Measurements from ENCODE around the gene WFDC1.
"Not testable (repeated sequence)": the region's sequence is repeated elsewhere in the genome, so short reads cannot be mapped to it uniquely, and the experiment has no call there.

Gene WFDC1

DNA sequence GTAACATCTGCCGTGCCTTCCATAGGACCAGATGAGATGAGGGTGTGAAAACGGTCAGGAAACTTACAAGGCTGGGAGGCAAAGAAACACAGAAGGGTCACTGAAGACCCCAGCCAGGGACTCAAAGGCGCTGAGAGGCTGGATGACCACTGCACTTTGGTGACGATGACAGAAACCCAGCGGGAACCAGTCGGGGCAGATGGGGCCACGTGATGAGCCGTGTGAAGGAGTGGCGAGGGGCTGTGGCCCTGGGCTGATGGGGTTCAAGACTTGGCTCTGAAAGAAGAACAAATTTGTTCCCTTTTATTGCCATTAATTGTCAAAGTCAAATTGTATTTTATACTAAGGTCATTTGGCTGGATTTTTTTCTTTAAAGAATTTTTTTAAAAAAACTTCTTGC is 45.1 kb downstream of the WFDC1 start:
- ChIA-PET POLR2A (no interaction called here), CTCF (no interaction called here)
- no peak for TF ChIP-seq CTCF (IDR thresholded peaks at IDR 0.05; ENCODE audit: insufficient read depth, low read length, missing control alignments)
- no peak overlapping the region for H3K4me3 ChIP-seq (ENCODE audit: low read depth, low read length)
- DNase-seq (ENCODE audit: low read depth, low spot score): no peak

DNA sequence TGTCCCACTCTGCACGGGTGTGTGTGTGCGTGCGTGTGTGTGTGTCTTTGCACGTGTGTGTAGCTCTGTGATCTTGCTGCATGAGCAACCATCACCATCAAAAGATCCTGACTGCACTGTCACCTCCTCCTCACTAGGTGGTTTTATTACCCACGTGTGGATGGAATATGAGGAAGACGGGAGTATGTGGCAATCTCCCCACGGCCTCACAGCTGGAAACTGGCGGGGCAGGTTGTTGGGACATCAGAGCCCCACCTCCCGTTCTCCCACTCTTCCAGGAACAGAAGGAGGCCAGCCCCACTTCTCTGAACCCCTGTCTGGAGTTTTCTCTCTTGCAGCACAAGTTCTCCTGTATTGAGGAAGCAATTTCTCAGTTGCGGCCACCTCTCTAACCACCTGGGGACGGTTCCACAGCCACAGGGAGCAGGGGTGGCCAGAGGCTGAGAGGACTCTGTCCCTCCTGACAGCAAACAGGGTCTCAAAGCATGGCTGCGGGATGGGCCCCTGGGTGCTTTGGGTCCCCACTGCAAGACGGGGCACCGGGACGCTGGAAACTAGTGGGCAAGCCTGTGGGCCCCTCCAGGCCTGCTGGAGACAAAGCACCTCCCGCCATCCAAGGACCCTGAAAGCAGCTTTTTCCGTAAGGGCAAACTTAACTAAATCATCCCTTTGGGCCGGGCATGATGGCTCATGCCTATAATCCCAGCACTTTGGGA is 45.8 kb downstream of the WFDC1 start:
- no peak overlapping the region for H3K4me3 ChIP-seq (ENCODE audit: low read depth, low read length)
- ChIA-PET POLR2A (no interaction called here), CTCF (no interaction called here)
- DNase-seq (ENCODE audit: low read depth, low spot score): no peak
- no peak for TF ChIP-seq CTCF (IDR thresholded peaks at IDR 0.05; ENCODE audit: insufficient read depth, low read length, missing control alignments)

GRCh38 chr16:84341528-84342295 is 47.0 kb downstream of the WFDC1 start:
- no peak overlapping the region for H3K4me3 ChIP-seq (ENCODE audit: low read depth, low read length)
- no peak for DNase-seq (ENCODE audit: low read depth, low spot score)
- ChIA-PET CTCF (no interaction called here), POLR2A (no interaction called here)
- TF ChIP-seq CTCF (IDR thresholded peaks at IDR 0.05; ENCODE audit: insufficient read depth, low read length, missing control alignments): no peak

- POLR2A ChIA-PET; H3K4me3 ChIP-seq (ENCODE audit: low read depth, low read length); DNase-seq (ENCODE audit: low read depth, low spot score): not testable (repeated sequence)
- CTCF ChIA-PET: interaction anchor here (0.5 kb wide), 1 partner anchor 153 kb away, joined by 3 read pairs; no protein-coding TSS in a partner anchor
Measured at GRCh38 chr16:84343800-84344199, 49.1 kb downstream of the WFDC1 start.

DNA sequence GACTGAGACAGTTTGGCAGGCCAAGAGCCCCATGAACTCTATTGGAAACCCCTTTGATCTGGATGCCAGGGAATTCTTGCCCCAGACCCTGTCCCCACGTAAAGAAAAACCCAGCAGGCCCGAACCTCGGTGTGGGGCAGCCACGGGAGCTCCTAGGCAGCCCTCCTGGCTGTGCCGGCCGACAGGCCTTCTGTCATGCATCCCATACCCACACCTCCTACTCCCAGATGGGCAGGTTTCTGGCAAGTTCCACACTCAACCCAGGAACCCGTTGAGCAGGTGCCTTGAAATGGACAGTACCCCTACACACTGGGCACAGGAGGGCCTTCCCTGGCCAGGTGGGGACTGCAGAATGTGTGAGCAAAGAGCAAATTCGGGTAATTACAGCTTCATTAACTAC is 50.1 kb downstream of the WFDC1 start:
- no peak for DNase-seq (ENCODE audit: low read depth, low spot score)
- ChIA-PET POLR2A (no interaction called here), CTCF (no interaction called here)
- H3K4me3 ChIP-seq (ENCODE audit: low read depth, low read length): no peak overlapping the region
- TF ChIP-seq CTCF (IDR thresholded peaks at IDR 0.05; ENCODE audit: insufficient read depth, low read length, missing control alignments): no peak

- POLR2A ChIA-PET: no interaction called here
- no peak for TF ChIP-seq CTCF (IDR thresholded peaks at IDR 0.05; ENCODE audit: insufficient read depth, low read length, missing control alignments)
- H3K4me3 ChIP-seq (ENCODE audit: low read depth, low read length): no peak overlapping the region
- CTCF ChIA-PET: no interaction called here
- no peak for DNase-seq (ENCODE audit: low read depth, low spot score)
Measured at GRCh38 chr16:84347161-84347560, 52.5 kb downstream of the WFDC1 start.
